ENCODE measurements around the gene RBM23.

RBM23 gene

GRCh38 chr14:22928237-22929103 lies 9.5 kb upstream of the RBM23 start:
- DNase-seq (ENCODE audit: insufficient read length, low spot score) (no peak), FAIRE-seq (no peak)
- TF ChIP-seq CTCF (IDR thresholded peaks at IDR 0.05; ENCODE audit: insufficient read depth, missing control alignments) = no peak

GRCh38 chr14:22926316-22926715 lies 7.4 kb upstream of the RBM23 start:
- DNase-seq (ENCODE audit: insufficient read length, low spot score) = no peak
- TF ChIP-seq CTCF (IDR thresholded peaks at IDR 0.05; ENCODE audit: insufficient read depth, missing control alignments) = no peak
- FAIRE-seq = no peak

- DNase-seq (ENCODE audit: insufficient read length, low spot score) (no peak), FAIRE-seq (no peak)
- no peak for TF ChIP-seq CTCF (IDR thresholded peaks at IDR 0.05; ENCODE audit: insufficient read depth, missing control alignments)
These were observed 6.6 kb upstream of the RBM23 start for GRCh38 chr14:22925513-22925912.

GRCh38 chr14:22923746-22924145 lies 4.8 kb upstream of the RBM23 start:
- DNase-seq (ENCODE audit: insufficient read length, low spot score) (no peak), FAIRE-seq (no peak)
- no peak for TF ChIP-seq CTCF (IDR thresholded peaks at IDR 0.05; ENCODE audit: insufficient read depth, missing control alignments)

GRCh38 chr14:22922294-22922693 lies 3.3 kb upstream of the RBM23 start:
- no peak for TF ChIP-seq CTCF (IDR thresholded peaks at IDR 0.05; ENCODE audit: insufficient read depth, missing control alignments)
- no peak for FAIRE-seq
- DNase-seq (ENCODE audit: insufficient read length, low spot score) = no peak

- TF ChIP-seq CTCF (IDR thresholded peaks at IDR 0.05; ENCODE audit: insufficient read depth, missing control alignments) = no peak
- FAIRE-seq = no peak
- no peak for DNase-seq (ENCODE audit: insufficient read length, low spot score)
These were observed 1.7 kb upstream of the RBM23 start for GRCh38 chr14:22920697-22921096.

- DNase-seq (ENCODE audit: insufficient read length, low spot score) (no peak), FAIRE-seq (no peak)
- no peak for TF ChIP-seq CTCF (IDR thresholded peaks at IDR 0.05; ENCODE audit: insufficient read depth, missing control alignments)
These were observed 612 bp upstream of the RBM23 start for GRCh38 chr14:22919601-22919921.
